DMS 273 (cell line): ENCODE measurements around the gene PTGES3.
"Not testable (repeated sequence)": the region's sequence is repeated elsewhere in the genome, so short reads cannot be mapped to it uniquely, and the experiment has no call there.

ENCODE experiments used
- DNase-seq: peaks from one replicate; lab custom pipeline; 2025; ENCODE audit not compliant: unreplicated experiment; lab: John Stamatoyannopoulos, UW

Gene PTGES3, protein sequence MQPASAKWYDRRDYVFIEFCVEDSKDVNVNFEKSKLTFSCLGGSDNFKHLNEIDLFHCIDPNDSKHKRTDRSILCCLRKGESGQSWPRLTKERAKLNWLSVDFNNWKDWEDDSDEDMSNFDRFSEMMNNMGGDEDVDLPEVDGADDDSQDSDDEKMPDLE

DNA sequence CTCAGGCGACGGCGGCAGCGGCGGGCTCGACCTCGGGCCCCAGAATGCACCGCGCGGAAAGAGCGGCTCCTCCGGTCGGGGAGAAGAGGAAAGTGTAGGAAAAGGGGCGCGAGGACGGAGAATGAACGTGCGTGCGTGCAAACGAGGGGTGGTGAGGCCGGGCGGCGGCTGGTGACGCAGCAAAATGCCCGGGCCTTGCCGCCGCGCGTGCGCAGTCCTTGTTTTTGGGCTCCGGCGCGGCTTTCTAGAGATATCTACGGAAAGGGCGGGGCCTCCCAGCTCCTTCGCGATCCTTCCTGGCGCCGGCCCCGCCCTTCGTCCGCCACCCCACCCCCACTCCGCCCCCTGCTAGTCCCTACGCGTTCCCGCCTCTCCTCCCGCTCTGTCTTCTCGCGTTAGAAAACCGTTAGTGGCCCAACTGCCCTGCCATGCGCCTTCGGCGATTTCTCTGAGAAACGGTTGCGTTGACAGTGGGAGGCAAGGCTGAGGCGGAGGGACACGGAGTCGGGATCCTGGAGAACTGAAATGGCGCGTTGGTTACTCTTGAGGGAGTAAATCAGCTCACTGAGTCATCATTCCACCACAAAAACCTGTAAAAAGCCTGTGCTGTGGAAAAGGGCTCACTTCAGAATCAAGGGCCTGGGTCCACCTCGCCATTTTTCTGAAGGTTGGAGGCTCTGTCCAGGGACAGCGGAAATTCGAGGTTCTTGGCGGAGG, at the start of gene PTGES3:
Gene PTGES3 (minus strand): TSS at position 156 of the 717 bp plus-strand sequence. CDS start 285 bp downstream, outside the sequence.
- peak; percentile 98 for DNase-seq

DNA sequence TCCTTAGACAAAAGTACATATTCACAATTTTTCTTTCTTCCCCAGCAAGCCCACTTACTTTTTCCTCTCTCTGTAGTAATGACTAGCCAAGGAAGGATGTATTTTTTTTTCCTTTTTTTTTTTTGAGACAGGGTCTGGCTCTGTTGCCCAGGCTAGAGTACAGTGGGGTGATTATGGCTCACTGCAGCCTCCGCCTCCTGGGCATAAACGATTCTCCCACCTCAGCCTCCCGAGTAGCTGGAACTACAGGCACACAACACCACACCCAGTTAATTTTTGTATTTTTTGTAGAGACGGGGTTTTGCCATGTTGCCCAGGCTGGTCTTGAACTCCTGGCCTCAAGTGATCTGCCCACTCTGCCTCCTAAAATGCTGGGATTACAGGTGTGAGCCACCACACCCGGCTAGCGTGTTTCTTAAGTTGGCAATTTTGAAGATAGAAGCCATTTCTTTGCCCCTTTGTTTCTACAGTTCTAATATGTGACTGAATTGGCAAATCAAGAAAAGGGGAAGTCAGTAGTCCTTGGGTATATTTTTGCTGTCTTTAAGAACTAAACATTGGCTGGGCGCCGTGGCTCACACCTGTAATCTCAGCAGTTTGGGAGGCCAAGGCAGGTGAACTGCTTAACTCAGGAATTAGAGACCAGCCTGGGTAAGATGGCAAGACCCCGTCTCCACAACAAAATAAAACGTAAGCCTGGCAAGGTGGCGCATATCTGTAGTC, 40.2 kb upstream of the PTGES3 start:
- DNase-seq: no peak

DNA sequence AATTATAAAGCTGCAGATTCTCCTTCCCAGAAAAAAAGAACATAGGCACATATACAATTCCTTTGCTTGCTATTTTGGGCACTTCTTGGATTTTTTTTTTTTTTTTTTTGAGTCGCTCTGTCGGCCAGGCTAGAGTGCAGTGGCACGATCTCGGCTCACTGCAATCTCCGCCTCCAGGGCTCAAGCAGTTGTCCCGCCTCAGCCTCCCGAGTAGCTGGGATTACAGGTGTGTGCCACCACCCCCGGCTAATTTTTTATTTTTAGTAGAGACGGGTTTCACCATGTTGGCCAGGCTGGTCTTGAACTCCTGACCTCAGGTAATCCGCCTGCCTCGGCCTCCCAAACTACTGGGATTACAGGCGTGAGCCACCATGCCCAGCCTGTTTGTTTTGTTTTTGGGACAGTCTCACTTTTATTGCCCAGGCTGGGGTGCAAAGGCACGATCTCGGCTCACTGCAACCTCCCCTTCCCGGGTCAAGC, 38.2 kb upstream of the PTGES3 start:
- not testable (repeated sequence) for DNase-seq

DNA sequence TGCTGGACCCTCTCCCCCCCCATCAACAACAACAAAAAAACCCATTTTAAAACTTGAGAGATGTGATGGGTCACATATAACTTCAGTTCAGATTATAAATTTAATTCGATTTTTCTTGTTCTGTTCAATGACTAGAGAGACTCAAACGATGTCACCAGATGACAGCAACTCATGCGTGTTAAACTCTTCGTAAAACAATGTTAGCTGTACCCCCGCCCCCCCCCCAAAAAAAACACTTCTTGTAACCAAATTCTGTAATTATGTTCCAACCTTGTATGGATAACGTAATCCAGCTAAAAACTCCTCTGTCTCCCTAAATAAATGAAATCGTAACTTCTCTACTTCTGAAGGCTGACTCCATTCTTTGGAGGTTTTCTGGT, 37.6 kb upstream of the PTGES3 start:
- no peak for DNase-seq

DNA sequence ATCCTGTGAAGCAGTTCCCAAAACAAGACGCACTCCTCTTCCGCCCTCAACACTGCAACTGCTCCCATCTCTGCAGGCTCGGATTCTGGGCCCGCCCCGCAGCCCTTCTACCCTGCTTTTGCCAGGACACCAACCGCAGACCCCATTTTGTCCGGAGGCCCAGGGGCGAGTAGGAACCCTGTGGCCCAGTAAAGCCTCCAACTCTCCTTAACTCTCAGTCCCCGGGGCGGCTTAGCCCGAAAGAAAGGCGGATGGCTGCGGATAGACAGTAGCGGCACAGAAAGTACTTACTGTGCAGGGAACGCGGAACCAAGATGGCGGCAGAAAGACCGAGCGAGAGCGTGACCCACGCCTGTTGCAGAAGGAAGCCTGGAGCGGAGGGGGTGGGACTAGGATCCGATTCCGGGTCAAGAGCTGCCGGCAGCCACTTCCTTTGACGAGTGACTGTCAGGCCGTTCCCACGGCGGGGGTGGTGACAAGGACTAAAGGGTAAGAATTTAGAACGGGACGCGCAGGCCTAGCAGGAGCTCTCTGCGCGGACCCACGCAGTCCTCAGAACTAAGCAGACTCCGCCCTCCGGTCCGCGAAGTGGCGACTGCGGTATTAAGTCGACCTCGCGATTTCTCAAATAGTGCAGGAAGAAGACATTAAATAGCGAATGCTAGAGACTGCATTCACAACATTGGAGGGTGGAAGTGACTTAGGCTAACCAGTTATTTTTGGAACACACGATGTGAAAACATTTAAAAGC, 37.1 kb upstream of the PTGES3 start, which contains the start of gene NACA:
Gene NACA (minus strand): TSS at position 328 of the 751 bp plus-strand sequence. CDS start 778 bp downstream, outside the sequence.
- peak; percentile 97 for DNase-seq

DNA sequence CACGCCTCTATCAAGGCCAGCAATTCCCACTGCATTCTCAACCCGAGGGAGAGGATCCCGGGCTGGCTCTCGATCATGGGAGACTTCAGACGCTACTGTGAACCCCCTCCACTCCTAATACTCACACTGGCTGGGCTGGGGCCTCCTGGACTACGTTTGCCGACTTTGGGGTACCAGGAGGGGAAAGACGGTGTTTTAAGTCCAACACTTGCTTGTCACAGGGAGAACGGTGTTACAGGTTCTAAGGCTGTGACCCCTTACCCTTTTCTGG, 36.6 kb upstream of the PTGES3 start:
- DNase-seq: peak; percentile 49

DNA sequence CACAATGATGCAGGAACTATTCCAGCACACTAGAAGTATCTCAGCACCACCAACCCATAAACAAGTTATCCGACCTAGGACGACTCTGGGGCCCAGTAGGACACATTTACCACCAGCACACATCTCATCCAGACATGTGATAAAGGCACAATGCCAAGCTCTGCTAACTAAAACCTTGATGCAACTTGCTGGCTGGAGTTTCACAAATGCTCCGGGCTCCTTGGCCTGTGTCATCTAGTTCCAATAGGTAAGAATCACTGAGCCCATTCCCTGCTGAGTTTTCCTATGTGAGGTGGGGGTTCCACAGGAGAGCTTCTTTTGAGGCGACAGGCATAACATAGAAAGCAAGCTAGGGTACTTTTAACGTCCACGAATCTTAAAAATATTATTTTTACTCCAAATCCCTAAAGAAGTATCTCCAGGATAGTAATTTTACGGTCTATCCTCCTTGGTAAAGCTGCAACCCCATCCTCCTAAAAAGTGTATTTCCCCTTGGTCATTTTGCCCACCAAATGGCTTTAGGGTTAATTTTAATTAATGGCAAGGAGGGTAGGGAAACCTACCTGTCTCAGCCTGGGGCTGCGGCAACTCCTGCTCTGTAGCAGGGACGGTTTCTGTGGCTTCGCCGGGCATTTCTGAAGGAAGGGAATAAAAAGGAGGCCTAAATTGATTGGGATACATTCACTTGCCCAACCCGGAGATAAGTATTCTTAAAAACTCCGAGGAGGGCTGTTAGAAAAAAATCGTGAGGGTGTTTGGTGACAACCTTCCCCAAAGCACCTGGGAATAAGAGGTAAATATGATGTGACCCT, 36.0 kb upstream of the PTGES3 start:
- peak; percentile 67 for DNase-seq

DNA sequence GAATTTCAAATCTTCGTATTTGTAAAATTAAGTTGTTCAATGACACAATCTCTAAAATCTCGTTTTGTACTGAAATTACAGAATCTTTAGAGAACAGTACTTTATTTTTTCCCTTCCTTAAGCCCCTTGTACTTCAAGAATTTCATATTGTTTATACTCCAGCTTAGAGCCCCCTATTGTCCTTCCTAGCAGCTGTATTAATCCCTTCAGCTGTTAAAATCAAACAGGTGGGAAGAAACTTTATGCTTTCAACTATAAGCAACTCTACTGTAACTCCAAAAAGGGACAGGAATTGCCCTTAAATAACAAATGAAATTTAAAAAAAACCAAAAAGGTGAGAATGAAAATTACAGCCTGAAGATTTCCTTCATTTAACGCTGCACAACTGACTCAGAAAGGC, 35.3 kb upstream of the PTGES3 start:
- no peak for DNase-seq

DNA sequence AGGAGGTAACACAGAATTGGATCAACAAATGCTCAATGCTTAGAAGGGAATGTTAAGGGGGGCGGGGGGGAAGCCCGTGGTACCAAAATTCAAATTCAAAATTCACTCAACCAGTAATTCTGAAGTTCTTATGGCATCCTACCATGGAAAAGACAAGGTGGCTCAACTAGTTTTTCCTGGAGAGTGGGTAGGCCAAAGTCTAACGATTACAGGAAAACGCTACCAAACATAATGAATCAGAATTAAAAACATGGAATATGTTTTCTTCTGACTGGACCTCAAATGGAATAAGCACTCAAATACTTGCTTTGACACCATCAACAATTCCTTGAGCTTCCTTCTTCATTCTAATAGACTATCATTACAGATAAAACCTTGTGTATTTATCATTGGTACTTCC, 34.7 kb upstream of the PTGES3 start:
- no peak for DNase-seq

DNA sequence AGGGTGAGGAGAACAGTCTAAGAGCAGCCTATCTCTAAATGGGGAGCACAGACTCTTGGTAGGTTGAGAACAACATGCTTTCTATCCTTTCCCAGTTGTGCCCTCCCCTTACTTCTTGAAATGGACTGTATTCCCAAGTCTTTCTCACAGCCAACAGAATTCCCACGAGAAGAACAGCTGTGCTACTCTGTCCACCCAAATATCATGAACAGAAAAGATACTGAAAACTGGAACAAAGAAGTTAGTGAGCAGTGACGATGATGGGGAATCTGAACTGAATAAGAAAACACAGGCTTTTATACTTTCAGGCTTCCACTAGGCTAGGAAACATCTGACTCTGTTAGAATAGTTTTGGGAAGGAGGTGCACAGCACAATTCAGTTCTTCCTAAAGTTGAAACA, 33.6 kb upstream of the PTGES3 start:
- no peak for DNase-seq

DNA sequence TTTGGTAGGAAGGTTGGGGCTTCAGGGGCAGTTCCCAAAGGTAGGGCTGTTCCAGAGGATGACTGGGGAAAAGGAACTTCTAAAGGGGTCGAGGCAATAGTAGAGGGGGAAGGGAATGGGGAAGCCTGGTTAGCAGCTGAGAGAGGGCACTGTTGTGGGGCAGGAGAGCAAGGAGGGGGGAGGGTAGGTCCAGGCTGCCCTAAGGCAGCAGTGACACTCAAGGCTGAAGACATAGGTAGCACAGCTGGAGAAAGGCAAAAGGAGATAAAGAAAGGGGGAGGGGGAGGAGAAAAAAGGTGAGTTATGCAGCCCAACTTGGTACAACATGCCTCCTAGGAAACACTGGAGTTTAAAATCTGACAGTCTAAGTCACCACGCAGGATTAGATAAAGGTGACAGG, 33.1 kb upstream of the PTGES3 start:
- no peak for DNase-seq

DNA sequence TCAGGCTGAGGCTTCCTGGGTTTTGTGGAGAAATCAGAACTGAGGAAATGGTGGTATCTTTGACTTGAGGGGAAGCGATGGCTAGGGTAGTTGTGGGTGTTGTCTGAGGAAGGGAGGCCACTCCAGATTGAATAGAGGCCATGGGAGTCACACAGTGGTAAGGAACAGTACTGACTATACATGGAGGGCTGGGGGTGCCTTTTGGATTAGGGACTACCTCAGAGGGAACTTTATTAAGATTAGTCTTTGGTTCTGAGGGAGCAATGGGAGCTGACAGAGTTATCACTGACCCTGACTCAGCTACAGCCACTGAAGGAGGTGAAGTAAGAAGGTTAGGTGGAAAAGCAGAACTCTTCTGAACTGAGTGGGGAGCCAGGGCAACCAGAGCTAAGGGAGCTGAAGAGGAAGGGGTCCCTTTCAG, 32.7 kb upstream of the PTGES3 start:
- DNase-seq: no peak

DNA sequence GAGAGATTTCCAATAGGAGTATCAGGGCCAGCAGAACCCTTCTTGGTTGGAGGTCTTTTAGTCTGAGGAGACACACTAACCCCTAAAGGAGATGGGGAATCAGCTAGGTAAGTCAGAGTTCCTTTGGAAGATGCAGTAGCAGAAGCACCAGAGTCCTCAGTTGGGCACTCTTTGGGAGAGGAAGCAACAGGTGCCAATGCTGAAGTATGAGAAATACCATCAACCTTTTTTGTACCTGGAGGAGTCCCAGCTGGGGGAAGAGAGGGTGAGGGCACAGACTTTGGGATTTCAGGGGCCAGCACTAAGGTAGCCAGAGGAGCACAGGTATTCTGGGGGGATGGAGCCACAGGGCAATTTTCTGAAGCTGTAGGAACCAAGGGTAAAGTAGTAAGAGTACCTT, 31.0 kb upstream of the PTGES3 start:
- DNase-seq: no peak

DNA sequence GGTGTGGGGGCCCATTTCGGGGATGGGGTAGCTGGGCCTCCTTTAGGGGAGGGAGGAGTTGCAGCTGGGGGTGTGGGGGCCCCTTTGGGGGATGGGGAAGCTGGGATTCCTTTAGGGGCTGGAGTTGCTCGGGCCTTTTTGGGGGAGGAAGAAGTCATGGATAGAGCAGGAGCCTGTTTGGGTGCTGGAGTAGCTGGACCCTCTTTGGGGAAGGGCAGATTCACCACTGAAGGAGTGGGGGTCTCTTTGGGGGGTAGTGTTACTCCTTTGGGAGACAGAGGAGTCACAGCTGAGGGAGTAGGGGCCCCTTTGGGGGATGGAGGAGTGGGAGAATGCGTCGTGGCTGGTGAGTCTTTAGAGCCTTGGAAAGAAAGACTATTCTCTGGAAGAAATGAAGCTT, 30.6 kb upstream of the PTGES3 start:
- no peak for DNase-seq

DNA sequence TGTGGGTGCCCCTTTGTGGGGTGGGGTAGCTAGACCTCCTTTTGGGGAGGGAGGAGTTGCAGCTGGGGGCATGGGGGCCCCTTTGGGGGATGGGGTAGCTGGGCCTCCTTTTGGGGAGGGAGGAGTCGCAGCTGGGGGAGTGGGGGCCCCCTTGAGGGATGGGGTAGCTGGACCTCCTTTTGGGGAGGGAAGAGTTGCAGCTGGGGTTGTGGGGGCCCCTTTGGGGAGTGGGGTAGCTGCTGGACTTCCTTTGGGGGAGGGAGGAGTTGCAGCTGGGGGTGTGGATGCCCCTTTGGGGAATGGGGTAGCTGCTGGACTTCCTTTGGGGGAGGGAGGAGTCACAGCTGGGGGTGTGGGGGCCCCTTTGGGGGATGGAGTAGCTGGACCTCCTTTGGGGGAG, 30.1 kb upstream of the PTGES3 start:
- DNase-seq: no peak

DNA sequence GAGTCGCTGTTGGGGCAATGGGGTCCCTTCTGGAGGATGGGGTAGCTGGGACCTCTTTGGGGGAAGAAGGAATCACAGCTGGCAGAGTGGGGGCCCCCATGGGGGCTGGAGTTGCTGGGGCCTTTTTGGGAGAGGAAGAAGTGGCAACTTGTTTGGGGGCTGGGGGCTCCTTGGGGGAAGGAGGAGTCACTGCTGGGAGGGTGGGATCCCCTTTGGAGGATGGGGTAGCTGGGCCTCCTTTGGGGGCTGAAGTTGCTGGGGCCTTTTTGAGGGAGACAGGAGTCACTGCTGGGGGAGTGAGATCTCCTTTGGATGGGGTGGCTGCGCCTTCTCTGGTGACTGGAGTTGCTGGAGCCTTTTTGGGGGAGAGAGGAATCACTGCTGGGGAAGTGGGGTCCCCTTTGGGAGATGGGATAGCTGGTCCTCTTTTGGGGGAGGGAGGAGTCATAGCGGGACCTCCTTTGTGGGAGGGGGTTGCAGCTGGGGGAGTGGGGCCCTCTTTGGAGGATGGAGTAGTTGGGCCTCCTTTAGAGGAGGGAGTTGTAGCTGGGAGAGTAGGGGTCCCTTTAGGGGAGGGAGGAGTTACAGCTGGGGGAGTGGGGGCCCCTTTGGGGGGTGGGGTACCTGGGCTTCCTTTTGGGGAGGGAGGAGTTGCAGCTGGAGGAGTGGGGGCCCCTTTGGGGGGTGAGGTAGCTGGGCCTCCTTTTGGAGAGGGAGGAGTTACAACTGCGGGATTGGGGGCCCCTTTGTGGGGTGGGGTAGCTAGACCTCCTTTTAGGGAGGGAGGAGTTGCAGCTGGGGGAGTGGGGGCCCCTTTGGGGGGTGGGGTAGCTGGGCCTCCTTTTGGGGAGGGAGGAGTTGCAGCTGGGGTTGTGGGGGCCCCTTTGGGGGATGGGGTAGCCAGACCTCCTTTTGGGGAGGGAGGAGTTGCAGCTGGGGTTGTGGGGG, 29.1 kb upstream of the PTGES3 start:
- no peak for DNase-seq

DNA sequence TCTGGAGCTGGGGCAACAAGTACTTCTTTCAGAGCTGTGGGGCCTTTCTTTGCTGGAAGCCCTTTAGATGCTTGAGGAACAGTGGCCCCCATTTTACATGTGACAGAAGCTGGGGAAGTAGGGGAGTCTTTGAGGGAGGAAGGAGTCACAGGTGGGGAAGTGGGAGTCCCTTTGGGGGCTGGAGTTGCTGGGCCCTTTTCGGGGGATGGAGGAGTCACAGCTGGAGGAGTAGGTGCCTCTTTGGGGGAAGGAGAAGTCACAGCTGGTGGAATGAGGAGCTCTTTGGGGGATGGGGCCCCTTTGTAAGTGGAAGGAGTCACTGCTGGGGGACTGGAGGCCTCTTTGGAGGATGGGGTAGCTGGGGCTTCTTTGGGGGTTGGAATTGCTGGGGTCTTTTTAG, 28.4 kb upstream of the PTGES3 start:
- DNase-seq: no peak

DNA sequence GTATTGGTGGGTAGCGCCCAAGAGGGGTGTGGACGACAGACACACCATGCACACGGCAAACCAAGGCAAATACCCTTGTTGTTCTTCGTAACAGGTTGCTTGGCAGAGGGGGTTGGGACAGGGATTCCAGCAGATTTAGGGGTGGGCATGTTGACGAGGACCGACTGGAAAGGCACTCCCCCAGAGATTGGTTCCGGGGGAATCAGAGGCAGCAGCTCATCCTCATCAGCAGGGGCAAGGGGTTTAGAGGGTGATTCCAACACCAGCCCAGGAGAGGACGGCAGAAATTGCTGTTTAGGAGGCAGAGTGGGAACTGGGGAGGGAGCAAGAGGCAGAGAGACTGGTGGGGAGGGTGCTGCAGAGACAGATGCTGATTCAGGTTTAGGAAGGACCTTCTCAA, 27.7 kb upstream of the PTGES3 start:
- DNase-seq: no peak

DNA sequence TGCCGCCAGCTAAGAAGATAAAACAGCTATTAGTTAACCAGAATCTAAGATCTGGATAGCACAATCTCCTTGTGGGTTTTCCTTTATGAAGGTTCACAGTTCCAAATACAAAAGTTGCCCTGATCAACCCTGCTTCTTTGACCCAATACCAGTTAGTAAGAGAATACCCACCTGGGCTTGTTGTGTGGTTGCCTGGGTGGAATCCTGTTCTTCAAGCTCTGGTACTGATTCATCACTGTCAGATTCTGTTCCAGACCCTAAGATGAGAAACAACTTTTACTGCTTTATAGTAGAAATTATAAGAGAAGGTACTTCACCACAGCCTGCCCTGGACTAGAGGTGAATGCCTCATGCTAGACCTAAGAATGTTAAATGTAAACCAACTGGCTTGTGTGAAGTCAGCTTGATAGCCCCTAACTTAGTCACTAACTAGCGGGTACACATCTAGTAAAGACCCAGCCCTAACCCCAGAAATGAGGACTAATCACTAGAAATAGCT, 26.4 kb upstream of the PTGES3 start:
- no peak for DNase-seq
